Astrocyte of the cerebellum (primary cell): Measurements from ENCODE around the gene HDAC4.

Experiments
- DNase-seq: peaks from one replicate; pipeline ENCODE4 v3.0.0-alpha.2; 2011; ENCODE audit warnings: low read depth
- H3K4me3 ChIP-seq: 2 replicates; pipeline ENCODE4 v1.5.1; 2011; ENCODE audit warnings: mild to moderate bottlenecking, low read depth, low read length, moderate library complexity
- in situ Hi-C: cut with HindIII; loops from 2 replicates; pipeline ENCODE4 v1.10.0; 2017; ENCODE audit warnings: low sequenced_read_pairs
- TF ChIP-seq, protein P1 (sequence below): IDR thresholded peaks from 2 replicates; pipeline ENCODE4 v1.5.1; 2012; ENCODE audit warnings: low read length, low read depth, moderate library complexity, mild to moderate bottlenecking; ENCODE audit errors: missing control alignments

HDAC4 gene

GRCh38 chr2:239312741-239313667, 87.8 kb downstream of the HDAC4 start:
- DNase-seq: no peak
- no peak overlapping the region for H3K4me3 ChIP-seq
- TF ChIP-seq, protein P1, sequence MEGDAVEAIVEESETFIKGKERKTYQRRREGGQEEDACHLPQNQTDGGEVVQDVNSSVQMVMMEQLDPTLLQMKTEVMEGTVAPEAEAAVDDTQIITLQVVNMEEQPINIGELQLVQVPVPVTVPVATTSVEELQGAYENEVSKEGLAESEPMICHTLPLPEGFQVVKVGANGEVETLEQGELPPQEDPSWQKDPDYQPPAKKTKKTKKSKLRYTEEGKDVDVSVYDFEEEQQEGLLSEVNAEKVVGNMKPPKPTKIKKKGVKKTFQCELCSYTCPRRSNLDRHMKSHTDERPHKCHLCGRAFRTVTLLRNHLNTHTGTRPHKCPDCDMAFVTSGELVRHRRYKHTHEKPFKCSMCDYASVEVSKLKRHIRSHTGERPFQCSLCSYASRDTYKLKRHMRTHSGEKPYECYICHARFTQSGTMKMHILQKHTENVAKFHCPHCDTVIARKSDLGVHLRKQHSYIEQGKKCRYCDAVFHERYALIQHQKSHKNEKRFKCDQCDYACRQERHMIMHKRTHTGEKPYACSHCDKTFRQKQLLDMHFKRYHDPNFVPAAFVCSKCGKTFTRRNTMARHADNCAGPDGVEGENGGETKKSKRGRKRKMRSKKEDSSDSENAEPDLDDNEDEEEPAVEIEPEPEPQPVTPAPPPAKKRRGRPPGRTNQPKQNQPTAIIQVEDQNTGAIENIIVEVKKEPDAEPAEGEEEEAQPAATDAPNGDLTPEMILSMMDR: no peak

DNA sequence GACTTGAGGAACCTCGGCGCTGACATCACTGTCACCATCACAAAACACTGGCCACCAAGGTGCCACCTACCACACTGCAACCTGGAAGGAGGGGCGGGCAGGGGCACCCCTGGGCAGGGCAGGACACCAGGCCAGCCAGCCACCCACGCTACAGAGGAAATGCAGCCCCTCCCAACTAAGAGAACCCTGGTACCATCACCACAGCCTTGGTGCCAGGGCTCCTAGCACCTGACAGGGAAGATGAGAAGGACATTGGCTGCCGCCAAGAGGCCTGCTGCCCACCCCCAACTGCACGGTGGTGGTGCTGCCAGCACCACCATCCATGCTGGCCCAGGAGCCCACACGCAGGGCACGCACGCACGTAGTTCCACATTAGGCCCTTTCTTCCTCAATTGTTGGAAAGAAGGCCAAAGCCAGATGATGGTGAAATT, 88.7 kb downstream of the HDAC4 start:
- H3K4me3 ChIP-seq: no peak overlapping the region
- no peak for DNase-seq
- in situ Hi-C loops: no loop called here
- TF ChIP-seq, protein P1: no peak

More at GRCh38 chr2:239312741-239313667, 87.8 kb downstream of the HDAC4 start:
- in situ Hi-C loops: no loop called here

- TF ChIP-seq, protein P1: no peak
- no peak overlapping the region for H3K4me3 ChIP-seq
- DNase-seq: no peak
- in situ Hi-C loops: no loop called here
Observed at GRCh38 chr2:239311132-239312040, 89.4 kb downstream of the HDAC4 start.

GRCh38 chr2:239310401-239311061, 90.3 kb downstream of the HDAC4 start:
- TF ChIP-seq, protein P1: no peak
- in situ Hi-C loops: no loop called here
- no peak overlapping the region for H3K4me3 ChIP-seq
- DNase-seq: no peak

- H3K4me3 ChIP-seq: no peak overlapping the region
- DNase-seq: no peak
- TF ChIP-seq, protein P1: no peak
- in situ Hi-C loops: no loop called here
Observed at GRCh38 chr2:239309398-239310245, 91.2 kb downstream of the HDAC4 start.
